HG02763 (cell line): ENCODE measurements around the gene TM2D1.
"Not testable (repeated sequence)": the region's sequence is repeated elsewhere in the genome, so short reads cannot be mapped to it uniquely, and the experiment has no call there.

Experiments used
- ATAC-seq: cut with Tn5 transposase; IDR thresholded peaks from one replicate; pipeline ENCODE4 v1.9.1; 2021; ENCODE audit warnings: mild to moderate bottlenecking, moderate library complexity; ENCODE audit not compliant: unreplicated experiment

The TM2D1 gene

GRCh38 chr1:61718996-61719663, 5.8 kb downstream of the TM2D1 start:
- not testable (repeated sequence) for ATAC-seq

DNA sequence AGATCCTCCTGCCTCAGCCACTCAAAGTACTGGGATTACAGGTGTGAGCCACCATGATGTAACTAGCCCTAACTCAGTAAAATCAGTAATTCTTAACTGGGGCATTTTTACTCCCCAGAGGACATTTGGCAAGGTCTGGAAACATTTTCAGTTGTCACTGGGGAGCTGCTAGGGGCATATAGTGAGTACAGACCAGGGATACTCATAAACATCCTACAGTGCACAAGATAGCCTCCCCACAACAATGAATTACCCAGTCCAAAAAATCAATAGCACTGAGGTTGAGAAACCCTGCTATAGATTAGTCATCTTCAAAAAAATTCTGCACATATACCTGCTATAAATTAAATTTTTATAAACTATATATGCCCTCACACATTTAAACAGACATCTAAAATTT, 13.0 kb downstream of the TM2D1 start:
- no peak for ATAC-seq

DNA sequence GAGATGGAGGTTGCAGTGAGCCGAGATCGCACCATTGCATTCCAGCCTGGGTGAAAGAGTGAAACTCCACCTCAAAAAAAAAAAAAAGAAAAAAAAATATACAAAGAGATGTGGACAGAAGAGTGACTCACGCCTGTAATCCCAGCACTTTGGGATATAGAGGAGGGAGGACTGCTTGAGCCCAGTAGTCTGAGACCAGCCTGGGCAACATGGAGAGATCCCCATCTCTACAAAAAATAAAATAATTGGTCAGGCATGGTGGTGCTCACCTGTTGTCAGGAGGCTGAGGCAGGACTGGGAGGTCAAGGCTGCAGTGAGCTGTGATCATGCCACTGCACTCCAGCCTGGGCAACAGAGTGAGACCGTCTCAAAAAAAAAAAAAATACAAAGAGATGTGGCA, 13.7 kb downstream of the TM2D1 start:
- ATAC-seq, result not testable (repeated sequence)

DNA sequence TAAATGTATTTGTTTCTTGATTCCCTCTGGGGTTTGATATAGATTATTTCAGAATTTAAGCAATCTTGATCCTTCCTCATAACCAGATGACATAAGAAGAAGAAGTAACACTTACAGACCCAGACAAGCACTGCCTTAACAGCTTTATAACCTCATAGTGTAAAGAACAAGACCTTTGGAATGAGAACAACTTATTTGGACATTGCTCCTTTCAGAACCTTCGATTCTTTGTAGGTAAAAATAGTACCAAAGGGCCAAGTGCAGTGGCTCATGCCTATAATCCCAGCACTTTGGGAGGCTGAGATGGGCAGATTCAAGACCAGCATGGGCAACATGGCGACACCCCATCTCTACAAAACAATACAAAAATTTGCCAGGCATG, 15.0 kb downstream of the TM2D1 start:
- ATAC-seq, result no peak

GRCh38 chr1:61708953-61709907, 15.7 kb downstream of the TM2D1 start:
- no peak for ATAC-seq

GRCh38 chr1:61699911-61700851, 24.8 kb downstream of the TM2D1 start:
- no peak for ATAC-seq

DNA sequence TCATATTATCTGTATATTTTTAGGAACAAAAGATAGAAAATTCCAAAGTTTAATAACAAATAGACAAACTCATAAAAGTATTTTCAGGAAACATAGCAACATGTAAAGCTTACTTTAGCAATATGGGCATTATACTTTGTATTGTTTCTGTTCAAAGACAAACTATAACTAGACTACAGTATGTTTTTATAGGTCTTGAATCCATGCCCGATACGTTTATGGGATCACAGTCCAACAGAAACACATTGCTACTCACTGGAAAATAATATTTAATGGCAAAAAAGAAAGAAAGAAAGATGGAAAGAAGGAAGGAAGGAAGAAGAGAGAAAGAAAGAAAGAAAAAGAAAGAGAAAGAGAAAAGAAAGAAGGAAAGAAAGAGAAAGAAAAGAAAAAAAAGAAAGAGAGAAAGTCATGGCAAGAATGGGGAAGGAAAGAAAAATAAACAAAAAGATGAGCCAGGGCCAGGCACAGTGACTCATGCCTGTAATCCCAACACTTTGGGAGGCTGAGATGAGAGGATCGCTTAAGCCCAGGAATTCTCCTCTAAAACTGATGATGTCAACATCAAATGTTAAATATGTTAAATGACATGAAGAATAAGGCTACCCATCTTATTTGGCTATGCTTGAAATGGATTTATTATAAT, 32.7 kb downstream of the TM2D1 start:
- no peak for ATAC-seq

DNA sequence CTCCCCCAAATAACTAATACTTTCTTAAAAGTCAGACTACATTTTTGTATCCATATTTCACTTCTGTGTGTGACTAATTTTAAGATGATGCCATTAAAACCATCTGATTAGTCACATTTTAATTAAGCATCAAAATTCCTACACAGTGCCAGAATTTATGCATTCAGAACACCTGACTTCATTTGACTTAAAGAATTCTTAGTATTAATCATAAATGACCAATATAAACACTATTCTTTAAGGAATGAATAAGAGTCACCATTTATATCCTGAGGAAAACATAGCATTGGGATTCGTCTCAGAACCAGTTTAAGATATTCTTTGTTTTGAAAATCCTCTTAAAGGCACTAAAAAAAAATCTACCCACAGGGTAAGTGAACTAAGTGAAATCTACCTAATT, 37.0 kb downstream of the TM2D1 start:
- no peak for ATAC-seq

- no peak for ATAC-seq
Measured at GRCh38 chr1:61682891-61683290, 42.0 kb downstream of the TM2D1 start.

DNA sequence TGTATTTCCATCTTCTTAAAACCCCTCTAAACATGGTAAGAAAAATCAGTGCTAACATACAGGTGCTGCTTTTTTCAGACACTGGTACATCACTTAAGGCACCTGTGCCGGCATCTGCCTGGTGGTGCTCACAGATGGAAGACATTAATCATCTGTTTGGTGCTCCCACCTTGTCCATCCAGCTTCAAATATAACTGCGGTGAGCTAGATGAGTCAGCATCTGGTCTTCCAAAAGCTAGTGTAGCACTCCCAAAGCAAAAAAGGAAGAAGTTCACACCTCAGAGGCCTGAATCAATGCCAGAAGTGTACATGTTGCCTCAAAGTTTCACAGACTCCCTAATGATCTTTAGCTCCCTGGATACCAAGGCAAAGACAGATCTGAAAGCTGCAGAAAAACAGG, 44.4 kb downstream of the TM2D1 start:
- no peak for ATAC-seq

- ATAC-seq, result not testable (repeated sequence)
Measured at GRCh38 chr1:61676881-61677280, 48.1 kb downstream of the TM2D1 start.

DNA sequence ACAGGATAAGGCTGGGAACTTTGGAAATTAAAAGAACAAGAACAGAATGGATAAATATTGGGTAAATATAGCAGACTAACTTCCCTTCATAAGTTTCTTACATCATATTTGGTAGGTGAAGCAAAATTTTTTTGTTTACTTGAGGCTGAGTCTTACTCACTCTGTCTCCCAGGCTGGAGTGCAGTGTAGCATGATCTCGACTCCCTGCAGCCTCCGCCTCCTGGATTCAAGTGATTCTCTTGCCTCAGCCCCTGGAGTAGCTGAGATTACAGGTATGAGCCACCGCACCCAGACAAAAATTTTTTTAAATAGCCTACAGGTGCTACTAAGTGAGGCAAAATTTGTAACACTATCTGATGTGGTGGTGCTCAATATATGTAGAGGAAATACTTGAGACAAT, 50.7 kb downstream of the TM2D1 start:
- ATAC-seq, result no peak

GRCh38 chr1:61672376-61672775, 52.6 kb downstream of the TM2D1 start:
- no peak for ATAC-seq

DNA sequence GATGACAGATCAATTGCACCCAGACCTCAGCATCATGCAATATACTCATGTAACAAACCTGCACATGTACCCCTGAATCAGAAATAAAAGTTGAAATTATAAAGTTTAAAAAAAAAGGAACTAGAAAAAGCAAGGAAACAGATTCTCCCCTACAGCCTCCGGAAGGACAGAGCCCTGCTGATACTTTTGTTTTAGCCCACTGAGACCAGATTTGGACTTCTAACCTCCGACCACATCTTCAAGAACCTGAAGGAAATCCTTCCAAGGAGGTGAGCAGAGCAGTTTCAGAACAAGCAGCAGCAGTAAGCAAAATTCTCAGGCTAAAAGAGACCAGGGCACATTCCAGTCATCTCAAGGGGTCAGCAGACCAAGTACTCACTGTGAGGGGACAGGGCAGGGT, 54.5 kb downstream of the TM2D1 start:
- no peak for ATAC-seq

GRCh38 chr1:61670016-61670415, 54.9 kb downstream of the TM2D1 start:
- no peak for ATAC-seq

GRCh38 chr1:61659061-61659460, 65.9 kb downstream of the TM2D1 start:
- ATAC-seq, result no peak

GRCh38 chr1:61655453-61655852, 69.5 kb downstream of the TM2D1 start:
- ATAC-seq, result no peak

DNA sequence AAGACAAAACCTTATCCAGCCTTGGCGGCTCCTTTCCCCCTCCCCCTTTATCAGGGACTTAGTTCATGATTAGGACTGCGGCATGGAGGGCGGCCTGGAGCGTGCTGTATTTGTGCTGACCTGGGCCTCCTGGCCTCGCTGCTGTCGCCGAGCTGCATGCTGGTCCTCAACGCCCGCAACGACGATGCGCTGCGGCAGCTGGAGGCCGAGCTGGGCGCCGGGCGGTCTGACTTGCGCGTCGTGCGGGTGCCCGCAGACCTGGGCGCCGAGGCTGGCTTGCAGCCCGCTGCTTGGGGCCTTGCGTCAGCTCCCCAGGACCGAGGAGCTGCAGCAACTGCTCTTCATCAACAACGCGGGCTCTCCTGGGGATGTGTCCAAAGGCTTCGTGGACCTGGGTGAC, 70.9 kb downstream of the TM2D1 start:
- ATAC-seq, result no peak

DNA sequence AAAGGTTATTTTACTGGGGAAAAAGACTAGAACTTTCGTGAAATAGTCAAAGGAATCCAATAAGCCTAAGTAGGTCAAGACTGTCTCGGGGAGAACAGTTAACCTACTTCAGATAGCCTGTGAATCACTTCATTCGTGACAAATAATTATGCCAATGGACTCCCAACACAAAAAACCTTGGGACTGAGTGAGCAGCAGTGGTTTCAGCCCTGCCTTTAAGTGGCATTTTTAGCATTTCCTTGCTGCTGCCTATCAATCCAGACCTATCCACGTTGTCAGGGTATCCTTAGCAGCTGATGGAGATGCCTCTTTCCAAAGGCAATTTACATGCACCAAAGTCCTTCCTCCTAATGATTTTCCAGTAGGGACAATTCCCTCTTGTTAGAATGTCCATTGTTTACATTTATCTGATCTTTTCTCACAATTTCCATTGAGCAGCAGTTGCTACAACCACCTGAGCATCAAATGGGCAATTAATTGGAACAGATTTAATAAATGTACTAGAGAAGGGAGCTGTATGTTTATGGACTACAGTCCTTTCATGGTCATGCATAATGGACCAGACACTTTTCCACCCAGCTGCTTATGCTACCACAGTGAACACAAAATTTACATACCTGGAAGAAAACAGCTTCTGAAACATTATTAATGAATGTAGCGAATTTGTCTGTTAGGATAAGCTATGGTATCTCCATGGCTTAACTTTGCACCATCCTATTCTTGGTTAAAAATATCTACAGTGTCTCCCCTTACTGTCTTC, 75.8 kb downstream of the TM2D1 start:
- ATAC-seq, result no peak

DNA sequence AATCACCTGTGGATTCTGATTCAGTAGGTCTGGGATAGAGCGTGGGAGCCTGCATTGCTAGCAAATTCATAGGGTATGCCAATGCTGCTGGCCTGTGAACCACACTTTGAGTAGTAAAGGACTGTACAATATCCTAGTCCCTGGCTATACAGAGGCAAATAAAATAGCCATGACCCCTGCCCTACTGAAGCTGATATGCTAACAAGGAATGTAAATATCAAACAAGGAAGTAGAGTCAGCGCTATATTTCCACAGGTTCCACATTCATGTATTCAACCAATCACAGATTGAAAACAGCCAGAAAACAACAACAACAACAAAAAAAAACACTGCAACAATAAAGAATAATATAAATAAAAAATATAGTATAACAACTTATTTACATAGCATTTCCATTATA, 77.8 kb downstream of the TM2D1 start:
- no peak for ATAC-seq
